GF-D8 (cell line): Measurements from ENCODE around the gene NAALADL2.

Source experiments
- DNase-seq: peaks from one replicate; lab custom pipeline; 2025; lab: John Stamatoyannopoulos, UW

The NAALADL2 gene

GRCh38 chr3:174859114-174859735 is at the start of gene NAALADL2:
NAALADL2 (plus strand) TSS chr3:174859334.
- no peak for DNase-seq

- no peak for DNase-seq
Observed at GRCh38 chr3:174810254-174810653, 48.9 kb upstream of the NAALADL2 start.

GRCh38 chr3:174812172-174812862 is 46.8 kb upstream of the NAALADL2 start:
- DNase-seq: no peak

DNA sequence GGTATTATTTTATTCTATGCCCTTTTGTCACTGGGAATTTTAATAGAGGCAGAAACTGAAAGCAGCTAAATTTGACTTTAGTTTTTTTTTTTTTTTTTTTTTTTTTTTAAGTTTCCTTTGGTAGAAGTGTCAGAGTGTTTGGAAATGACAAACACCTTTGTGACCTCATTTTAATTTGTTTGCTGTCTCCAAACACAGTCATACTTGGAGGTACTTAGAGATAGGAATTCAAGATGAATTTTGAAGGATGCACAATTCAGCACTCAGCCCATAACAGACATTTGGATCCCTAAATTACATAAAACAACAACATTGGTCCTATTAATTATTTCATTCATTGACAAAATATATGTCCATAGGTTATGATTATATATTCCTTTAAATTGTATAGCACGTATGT is 43.4 kb upstream of the NAALADL2 start:
- DNase-seq: no peak

GRCh38 chr3:174820885-174821284 is 38.2 kb upstream of the NAALADL2 start:
- no peak for DNase-seq

DNA sequence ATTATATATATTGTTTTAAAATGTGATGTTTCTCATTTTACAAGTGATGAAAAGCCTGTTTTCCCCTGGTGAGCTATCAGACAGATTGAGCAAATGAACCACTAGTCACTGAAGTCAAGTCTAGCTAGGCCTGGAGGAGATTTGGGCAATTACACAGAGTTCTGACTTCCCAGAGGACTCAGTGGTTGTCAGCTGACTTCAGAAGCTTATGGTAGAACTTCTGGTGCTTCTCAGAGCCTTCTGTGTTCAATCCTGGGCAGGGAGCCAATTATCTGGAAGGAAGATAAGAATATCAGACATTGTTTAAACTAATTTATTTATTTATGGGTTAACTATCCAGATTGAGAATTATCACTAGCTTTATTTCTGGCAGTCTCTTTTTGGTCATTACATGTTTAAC is 37.7 kb upstream of the NAALADL2 start:
- no peak for DNase-seq

DNA sequence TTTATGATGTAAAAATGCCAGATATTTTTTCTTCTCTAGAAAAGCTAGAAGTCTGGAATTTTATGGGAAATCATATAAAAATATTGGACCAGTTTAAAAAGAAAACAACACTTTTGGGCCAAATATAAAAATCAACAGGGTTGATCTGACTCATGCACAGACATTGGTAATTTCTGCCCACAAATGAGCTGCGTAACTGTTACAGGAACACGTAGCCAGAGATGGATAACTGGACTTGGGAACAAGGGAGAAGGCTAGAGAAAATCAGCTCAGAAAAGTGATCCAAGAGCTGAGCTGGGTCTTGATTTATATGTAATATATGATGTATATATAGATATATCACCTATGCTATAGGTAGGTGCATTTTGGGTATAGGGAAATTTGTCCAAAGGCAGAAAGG is 36.8 kb upstream of the NAALADL2 start:
- DNase-seq: no peak

GRCh38 chr3:174826069-174826468 is 33.1 kb upstream of the NAALADL2 start:
- no peak for DNase-seq

- DNase-seq: no peak
Observed at GRCh38 chr3:174844746-174845145, 14.4 kb upstream of the NAALADL2 start.

DNA sequence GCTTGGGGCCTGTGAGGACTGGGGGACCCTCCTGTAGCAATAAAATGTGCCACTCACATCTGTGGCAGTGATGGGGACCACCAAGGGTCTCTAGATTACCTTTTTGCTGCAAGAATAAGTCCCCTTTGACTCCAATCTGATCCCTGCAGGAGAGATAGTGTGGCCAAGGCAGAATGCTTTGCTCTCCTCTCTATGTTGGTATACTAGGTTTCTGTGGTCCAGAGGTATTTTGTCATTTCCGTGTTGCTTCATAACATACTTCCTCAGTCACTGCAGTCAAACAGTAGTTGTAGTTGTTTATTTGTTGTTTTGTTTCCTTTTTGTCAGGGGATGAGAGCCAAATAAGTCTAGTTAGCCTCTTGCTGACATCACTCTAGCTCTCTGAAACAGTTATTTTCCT is 13.1 kb upstream of the NAALADL2 start:
- no peak for DNase-seq

DNA sequence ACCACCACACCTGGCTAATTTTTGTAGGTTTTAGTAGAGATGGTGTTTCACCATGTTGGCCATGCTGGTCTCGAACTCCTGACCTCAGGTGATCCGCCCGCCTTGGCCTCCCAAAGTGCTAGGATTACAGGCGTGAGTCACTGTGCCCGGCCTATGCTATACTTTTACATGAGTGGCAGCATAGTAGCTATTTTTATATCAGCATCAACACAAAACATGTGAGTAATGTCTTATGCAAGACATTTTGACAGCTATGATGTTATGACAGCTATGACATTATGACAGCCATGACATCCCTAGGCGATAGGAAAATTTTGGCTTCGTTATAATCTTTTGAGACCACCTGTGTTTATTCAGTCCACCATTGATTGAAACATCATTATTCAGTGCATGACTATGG is 4.1 kb upstream of the NAALADL2 start:
- DNase-seq: no peak

- DNase-seq: no peak
Observed at GRCh38 chr3:174857301-174857700, 1.8 kb upstream of the NAALADL2 start.

GRCh38 chr3:174858353-174858752 is 781 bp upstream of the NAALADL2 start:
- no peak for DNase-seq

- DNase-seq: no peak
Observed at GRCh38 chr3:174859756-174860155, 622 bp downstream of the NAALADL2 start.

DNA sequence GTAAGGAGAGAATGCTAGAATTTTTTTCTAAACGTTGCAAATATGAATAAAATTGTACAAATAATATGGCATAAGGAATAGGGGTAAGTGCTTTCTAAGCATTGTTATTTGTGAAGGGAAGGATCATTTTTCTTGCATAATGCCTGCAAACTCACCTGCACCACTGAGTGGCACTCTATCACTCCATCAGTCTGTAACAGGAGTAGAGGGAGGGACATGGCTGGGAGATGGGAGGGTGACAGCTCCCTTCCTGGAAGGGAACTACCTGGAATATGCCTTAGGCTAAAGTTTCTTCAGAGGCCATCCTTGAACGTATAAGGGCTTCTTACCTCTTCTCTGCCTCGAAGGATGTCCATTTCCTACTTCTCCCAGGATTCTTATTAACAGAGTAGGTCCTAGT is 3.0 kb downstream of the NAALADL2 start:
- no peak for DNase-seq

- DNase-seq: no peak
Observed at GRCh38 chr3:174862666-174863065, 3.5 kb downstream of the NAALADL2 start.

- no peak for DNase-seq
Observed at GRCh38 chr3:174863488-174863887, 4.4 kb downstream of the NAALADL2 start.

DNA sequence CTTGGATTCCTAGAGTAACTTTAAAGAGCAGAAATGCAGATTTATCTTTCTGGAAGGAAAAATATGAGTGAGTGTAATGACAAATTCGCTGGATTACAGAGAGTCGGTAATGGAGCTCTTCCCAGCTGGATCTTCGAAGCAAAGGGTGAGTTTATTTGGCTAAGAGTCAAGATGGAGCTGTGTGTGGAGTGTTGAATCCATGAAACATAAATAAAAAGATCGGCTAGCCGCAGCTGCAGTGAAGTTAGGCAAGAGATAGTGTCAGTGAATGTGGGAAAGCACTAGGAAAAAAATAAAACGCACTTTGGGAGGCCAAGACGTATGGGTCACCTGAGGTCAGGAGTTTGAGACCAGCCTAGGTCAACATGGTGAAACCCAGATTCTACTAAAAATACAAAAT is 10.3 kb downstream of the NAALADL2 start:
- DNase-seq: no peak

DNA sequence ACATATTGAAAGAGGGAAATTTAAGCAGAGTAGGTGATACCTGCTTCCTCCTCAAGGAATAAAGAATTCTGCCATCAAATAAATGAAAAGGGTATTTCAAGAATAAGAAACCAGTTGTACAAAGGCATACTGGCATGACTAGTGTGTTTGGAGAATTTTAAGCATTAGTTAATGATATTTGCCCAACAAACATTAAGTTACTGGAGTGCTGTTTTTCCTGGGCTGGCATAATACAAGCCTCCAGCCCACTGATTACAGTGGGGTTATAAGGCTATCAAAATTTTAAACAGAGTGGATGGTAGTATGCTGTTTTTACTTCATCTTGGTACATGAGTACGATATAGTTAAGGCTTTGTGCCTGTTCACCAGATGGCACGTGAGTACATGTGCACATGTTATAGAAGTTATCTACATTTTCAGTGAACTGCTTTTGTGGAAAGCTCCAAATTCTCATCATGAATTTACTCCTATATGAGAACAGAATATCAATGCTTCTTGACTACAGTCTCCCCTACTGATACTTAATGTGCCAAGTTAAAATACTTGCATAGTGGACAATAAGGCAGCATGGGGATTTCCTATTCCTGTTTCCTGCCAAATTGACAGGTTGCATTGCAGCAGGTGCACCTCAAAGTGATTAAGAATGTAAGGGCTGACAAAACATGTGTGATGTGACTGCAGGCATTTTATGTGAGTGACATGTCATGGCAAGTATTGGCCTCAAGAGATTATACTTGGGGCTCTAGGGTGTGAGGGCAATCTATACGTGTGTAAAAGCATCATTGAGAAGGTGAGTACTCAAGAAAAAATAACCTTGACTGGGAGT is 14.9 kb downstream of the NAALADL2 start:
- DNase-seq: no peak

DNA sequence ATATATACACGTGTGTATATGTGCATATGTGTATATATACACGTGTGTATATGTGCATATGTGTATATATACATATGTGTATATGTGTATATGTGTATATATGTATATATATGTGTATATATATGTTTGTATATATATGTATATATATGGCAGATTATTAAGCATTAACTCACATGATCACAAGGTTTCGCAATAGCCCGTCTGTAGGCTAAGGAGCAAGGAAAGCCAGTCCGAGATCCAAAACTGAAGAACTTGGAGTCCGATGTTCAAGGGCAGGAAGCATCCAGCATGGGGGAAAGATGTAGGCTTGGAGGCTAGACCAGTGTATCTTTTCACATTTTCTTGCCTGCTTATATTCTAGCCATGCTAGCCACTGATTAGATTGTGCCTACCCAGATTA is 23.7 kb downstream of the NAALADL2 start:
- DNase-seq: no peak

DNA sequence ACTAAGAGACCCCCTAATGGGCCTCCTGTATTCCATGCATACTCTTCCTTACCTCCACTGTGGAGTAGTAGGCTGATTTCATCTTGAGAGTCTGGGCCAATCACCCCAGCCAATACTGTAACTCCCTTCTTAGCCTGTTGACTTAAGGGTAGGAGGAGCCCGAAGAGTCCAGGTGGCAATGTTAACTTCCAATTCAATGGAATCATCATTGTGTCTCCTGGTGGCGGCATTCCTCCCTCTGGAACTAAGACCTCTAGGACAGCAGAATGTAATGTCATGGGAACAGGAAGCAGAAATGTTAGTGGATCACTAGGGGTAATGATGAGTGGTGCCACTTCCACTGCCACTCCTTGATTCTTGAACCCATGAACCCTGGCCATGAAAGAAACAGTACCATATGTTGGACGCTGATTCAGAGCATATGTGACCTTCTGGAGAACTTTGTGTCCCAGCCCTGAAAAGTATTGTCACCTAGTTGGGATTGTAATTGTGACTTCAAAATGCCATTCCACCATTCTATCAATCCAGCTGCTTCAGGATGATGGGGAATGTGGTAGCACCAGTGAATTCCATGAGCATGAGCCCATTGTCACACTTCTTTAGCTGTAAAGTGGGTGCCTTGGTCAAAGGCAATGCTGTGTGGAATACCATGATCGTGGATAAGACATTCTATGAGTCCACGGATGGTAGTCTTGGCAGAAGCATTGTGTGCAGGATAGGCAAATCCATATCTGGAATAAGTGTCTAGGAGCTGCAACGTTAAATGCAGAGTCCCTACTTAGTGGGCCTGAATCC is 24.9 kb downstream of the NAALADL2 start:
- DNase-seq: no peak
